ENCODE measurements around the gene CIITA. TPM values are rescaled to one million over a fixed set of nuclear protein-coding genes. Genes with fewer than 3 reads are reported as not detected.

CIITA gene
- total and polyA plus RNA-seq, 9 of the 15 experiments (the other 6 are each of a cell fraction or from before 2014, with no cell fraction given): 0.01 to 0.20 (median 0.11) TPM; not detected in 4

DNA sequence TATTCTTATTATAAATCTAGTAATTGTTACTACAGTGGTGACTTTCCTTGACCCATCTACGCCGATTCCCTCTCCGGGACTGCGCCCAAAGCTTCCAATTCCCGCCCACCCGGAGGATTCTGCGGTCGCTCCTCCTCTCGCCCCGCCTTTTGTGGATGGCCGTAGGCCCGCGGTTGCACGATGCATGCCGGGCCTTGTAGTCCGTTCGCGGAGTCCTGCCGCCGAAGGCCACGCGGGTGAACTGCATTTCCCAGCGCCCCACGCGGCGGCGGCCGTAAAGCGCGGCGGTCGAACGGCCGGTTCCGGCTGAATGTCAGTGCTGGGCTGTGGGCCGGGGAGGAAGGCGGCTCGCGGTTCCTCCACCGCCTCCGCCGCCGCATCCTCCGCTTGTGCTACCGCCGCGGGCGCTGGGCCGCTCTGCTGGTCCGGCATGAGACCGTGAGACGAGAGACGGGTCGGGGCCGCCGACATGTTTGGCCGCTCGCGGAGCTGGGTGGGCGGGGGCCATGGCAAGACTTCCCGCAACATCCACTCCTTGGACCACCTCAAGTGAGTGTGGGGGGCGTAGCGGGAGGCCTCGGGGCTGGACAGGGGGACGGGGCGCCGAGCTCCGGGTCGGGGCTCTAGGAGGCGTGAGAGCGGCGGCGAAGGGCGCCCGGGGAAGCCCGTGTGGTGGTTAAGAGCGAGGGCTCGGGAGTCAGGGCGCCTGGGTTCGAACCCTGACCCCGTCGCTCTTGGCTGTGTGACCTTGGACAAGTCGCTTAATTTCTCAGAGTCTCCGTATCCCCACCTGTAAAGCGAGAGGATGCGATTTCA, 67.5 kb downstream of the CIITA start, which contains the start of gene CLEC16A (continued):
- no peak for TF ChIP-seq RBM17 (IDR thresholded peaks at IDR 0.05; ENCODE audit: borderline replicate concordance, low read depth, low read length)
- no peak for TF ChIP-seq ZNF696 (CRISPR knock-in tag; conservative IDR thresholded peaks at IDR 0.05)
- no peak for TF ChIP-seq BRD4 (IDR thresholded peaks at IDR 0.05)
- TF ChIP-seq ZNF584 (CRISPR knock-in tag; IDR thresholded peaks at IDR 0.05; ENCODE audit: low read depth): peak; percentile 71; the same call in 1 of the 2 replicates
- TF ChIP-seq SMARCB1 (IDR thresholded peaks at IDR 0.05; ENCODE audit: insufficient read length, low read depth): no peak
- TF ChIP-seq CBX2 (IDR thresholded peaks at IDR 0.05; ENCODE audit: insufficient read depth, low read length, poor library complexity, severe bottlenecking): no peak
- TF ChIP-seq, protein P1, sequence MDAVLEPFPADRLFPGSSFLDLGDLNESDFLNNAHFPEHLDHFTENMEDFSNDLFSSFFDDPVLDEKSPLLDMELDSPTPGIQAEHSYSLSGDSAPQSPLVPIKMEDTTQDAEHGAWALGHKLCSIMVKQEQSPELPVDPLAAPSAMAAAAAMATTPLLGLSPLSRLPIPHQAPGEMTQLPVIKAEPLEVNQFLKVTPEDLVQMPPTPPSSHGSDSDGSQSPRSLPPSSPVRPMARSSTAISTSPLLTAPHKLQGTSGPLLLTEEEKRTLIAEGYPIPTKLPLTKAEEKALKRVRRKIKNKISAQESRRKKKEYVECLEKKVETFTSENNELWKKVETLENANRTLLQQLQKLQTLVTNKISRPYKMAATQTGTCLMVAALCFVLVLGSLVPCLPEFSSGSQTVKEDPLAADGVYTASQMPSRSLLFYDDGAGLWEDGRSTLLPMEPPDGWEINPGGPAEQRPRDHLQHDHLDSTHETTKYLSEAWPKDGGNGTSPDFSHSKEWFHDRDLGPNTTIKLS (IDR thresholded peaks at IDR 0.05; ENCODE audit: borderline replicate concordance, low read depth): peak; percentile 94
- TF ChIP-seq, protein P2, sequence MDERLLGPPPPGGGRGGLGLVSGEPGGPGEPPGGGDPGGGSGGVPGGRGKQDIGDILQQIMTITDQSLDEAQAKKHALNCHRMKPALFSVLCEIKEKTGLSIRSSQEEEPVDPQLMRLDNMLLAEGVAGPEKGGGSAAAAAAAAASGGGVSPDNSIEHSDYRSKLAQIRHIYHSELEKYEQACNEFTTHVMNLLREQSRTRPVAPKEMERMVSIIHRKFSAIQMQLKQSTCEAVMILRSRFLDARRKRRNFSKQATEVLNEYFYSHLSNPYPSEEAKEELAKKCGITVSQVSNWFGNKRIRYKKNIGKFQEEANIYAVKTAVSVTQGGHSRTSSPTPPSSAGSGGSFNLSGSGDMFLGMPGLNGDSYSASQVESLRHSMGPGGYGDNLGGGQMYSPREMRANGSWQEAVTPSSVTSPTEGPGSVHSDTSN (CRISPR knock-in tag; IDR thresholded peaks at IDR 0.05; ENCODE audit: low read depth): 0 out of 2 replicates have a peak, but pooled peaks have one; percentile 2
- TF ChIP-seq, protein P2 (tag; conservative IDR thresholded peaks at IDR 0.05; ENCODE audit: low read depth): no peak
- TF ChIP-seq MTF1 (CRISPR knock-in tag; IDR thresholded peaks at IDR 0.05; ENCODE audit: borderline replicate concordance): no peak
- TF ChIP-seq XRCC5 (IDR thresholded peaks at IDR 0.05; ENCODE audit: low read depth, low read length): no peak
- TF ChIP-seq ETV1 (tag; conservative IDR thresholded peaks at IDR 0.05; ENCODE audit: low read depth): peak; percentile 82
- TF ChIP-seq, protein P3, sequence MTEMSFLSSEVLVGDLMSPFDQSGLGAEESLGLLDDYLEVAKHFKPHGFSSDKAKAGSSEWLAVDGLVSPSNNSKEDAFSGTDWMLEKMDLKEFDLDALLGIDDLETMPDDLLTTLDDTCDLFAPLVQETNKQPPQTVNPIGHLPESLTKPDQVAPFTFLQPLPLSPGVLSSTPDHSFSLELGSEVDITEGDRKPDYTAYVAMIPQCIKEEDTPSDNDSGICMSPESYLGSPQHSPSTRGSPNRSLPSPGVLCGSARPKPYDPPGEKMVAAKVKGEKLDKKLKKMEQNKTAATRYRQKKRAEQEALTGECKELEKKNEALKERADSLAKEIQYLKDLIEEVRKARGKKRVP (CRISPR knock-in tag; IDR thresholded peaks at IDR 0.05): no peak
- 0 out of 2 replicates have a peak, but pooled peaks have one; percentile 34 for TF ChIP-seq KLF1 (tag; IDR thresholded peaks at IDR 0.05)
- TF ChIP-seq, protein P4, sequence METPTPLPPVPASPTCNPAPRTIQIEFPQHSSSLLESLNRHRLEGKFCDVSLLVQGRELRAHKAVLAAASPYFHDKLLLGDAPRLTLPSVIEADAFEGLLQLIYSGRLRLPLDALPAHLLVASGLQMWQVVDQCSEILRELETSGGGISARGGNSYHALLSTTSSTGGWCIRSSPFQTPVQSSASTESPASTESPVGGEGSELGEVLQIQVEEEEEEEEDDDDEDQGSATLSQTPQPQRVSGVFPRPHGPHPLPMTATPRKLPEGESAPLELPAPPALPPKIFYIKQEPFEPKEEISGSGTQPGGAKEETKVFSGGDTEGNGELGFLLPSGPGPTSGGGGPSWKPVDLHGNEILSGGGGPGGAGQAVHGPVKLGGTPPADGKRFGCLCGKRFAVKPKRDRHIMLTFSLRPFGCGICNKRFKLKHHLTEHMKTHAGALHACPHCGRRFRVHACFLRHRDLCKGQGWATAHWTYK (CRISPR knock-in tag; IDR thresholded peaks at IDR 0.05): peak; percentile 56; the same call in 1 of the 2 replicates
- no peak for TF ChIP-seq PRMT5 (CRISPR knock-in tag; IDR thresholded peaks at IDR 0.05)
- no peak for TF ChIP-seq NFE2L1 (tag; IDR thresholded peaks at IDR 0.05; ENCODE audit: borderline replicate concordance, low read depth)
- no peak for TF ChIP-seq DIDO1 (tag; IDR thresholded peaks at IDR 0.05; ENCODE audit: low read depth)
